ENCODE data around the gene VKORC1L1.
"Not testable (repeated sequence)": the region's sequence is repeated elsewhere in the genome, so short reads cannot be mapped to it uniquely, and the experiment has no call there.

The VKORC1L1 gene

DNA sequence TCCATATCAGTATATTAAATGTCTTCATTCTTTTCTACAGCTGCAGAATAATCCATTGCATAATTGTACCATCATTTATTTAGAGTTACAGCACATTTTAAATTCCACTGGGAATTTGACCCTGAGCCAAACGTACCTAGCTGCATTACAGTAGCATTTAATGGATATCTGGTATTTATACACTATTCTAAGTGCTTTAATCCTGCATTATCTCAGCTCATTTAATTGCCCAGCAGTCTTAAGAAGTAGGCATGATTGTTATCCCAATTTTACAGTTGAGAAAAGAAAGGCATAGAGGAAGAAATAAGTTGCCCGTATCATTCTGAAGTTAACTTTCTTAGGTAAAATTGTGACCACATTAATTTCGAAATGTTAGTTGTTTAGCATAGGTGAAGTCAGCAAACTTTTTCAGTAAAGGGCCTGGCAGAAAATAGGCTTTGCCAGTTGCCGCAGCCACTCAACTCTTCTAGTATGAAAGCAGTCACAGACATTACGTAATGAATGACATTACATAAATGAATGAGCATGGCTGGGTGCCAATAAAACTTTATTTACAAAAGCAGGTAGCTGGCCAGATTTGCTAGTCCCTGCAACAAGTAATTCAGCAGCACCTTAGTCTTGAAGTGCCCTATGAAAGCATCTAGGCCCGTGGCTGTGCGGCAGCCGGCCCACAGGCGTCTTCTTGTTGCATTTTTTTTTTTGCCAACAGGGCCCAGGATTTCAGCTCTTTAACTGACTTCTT, 79.1 kb downstream of the VKORC1L1 start:
- DNase-seq (ENCODE audit: extremely low spot score), result no peak
- POLR2A ChIA-PET, result no interaction called here
- no peak for TF ChIP-seq SP1 (IDR thresholded peaks at IDR 0.05)
- TF ChIP-seq ZNF384 (IDR thresholded peaks at IDR 0.05), result no peak
- TF ChIP-seq SUZ12 (IDR thresholded peaks at IDR 0.05), result no peak
- no peak for TF ChIP-seq TARDBP (IDR thresholded peaks at IDR 0.05)
- TF ChIP-seq BHLHE40 (IDR thresholded peaks at IDR 0.05; ENCODE audit: borderline replicate concordance), result no peak
- TF ChIP-seq ELF4 (IDR thresholded peaks at IDR 0.05), result no peak
- TF ChIP-seq CTBP1 (IDR thresholded peaks at IDR 0.05; ENCODE audit: borderline replicate concordance), result no peak
- TF ChIP-seq LEF1 (IDR thresholded peaks at IDR 0.05; ENCODE audit: borderline replicate concordance), result no peak
- TF ChIP-seq FOXK2 (IDR thresholded peaks at IDR 0.05), result no peak
- CTCF ChIA-PET, result interaction anchor here (0.5 kb wide), 1 partner anchor 9 kb away, joined by 3 read pairs; no protein-coding TSS in a partner anchor

DNA sequence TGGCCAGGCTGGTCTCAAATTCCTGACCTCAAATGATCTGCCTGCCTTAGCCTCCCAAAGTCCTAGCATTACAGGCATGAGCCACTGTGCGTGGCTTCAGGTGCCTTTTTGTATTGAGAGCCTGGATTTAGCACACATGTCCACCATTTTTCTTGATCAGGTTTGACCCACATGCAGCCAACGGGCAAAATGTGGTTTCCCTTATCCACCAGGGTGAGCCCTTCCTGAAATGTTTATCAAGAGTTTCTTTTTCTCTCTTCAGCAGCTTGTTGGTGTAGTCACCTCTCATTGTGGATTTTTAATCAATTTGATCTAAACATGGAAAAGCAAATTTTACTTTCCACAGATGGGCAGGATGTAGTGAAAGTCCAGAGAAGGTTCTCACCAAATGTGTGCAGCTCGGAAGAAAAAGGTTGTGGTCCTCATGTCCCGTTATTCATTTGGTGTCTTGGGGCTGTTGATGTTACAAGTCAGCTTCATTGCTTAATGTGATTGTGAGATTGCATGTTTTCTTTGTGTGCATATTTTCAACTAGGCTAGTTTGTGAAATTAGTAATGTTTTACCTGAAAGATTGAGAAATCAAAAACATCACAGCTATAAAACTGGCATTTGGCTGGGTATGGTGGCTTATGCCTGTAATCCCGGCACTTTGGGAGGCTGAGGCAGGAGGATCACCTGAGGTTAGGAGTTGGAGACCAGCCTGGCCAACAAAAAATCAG, 80.3 kb downstream of the VKORC1L1 start:
- DNase-seq (ENCODE audit: extremely low spot score), result no peak
- ChIA-PET POLR2A (no interaction called here), CTCF (no interaction called here)

GRCh38 chr7:65953890-65954450, 81.1 kb downstream of the VKORC1L1 start:
- TF ChIP-seq FOXK2 (IDR thresholded peaks at IDR 0.05) (no peak), SUZ12 (IDR thresholded peaks at IDR 0.05) (no peak), TARDBP (IDR thresholded peaks at IDR 0.05) (no peak), ZNF384 (IDR thresholded peaks at IDR 0.05) (no peak), BHLHE40 (IDR thresholded peaks at IDR 0.05; ENCODE audit: borderline replicate concordance) (no peak), FOXA1 (IDR thresholded peaks at IDR 0.05) (no peak), SP1 (IDR thresholded peaks at IDR 0.05) (no peak), L3MBTL2 (conservative IDR thresholded peaks at IDR 0.05) (no peak), FOXM1 (IDR thresholded peaks at IDR 0.05; ENCODE audit: borderline replicate concordance) (no peak), LEF1 (IDR thresholded peaks at IDR 0.05; ENCODE audit: borderline replicate concordance) (no peak), ARNT (IDR thresholded peaks at IDR 0.05) (no peak), NFRKB (IDR thresholded peaks at IDR 0.05) (no peak), CTBP1 (IDR thresholded peaks at IDR 0.05; ENCODE audit: borderline replicate concordance) (no peak), PKNOX1 (IDR thresholded peaks at IDR 0.05) (no peak), HDGF (IDR thresholded peaks at IDR 0.05; ENCODE audit: borderline replicate concordance) (no peak), ELF4 (IDR thresholded peaks at IDR 0.05) (no peak)
- ChIA-PET CTCF (no interaction called here), POLR2A (no interaction called here)
- DNase-seq (ENCODE audit: extremely low spot score), result no peak

More for the DNA sequence above, 80.3 kb downstream of the VKORC1L1 start:
- no peak for TF ChIP-seq CTBP1 (IDR thresholded peaks at IDR 0.05; ENCODE audit: borderline replicate concordance)
- TF ChIP-seq FOXA1 (IDR thresholded peaks at IDR 0.05), result no peak

- CTCF ChIA-PET, result no interaction called here
- no peak for TF ChIP-seq LEF1 (IDR thresholded peaks at IDR 0.05; ENCODE audit: borderline replicate concordance)
- no peak for TF ChIP-seq CTBP1 (IDR thresholded peaks at IDR 0.05; ENCODE audit: borderline replicate concordance)
- TF ChIP-seq ZNF384 (IDR thresholded peaks at IDR 0.05), result no peak
- DNase-seq (ENCODE audit: extremely low spot score), result no peak
- POLR2A ChIA-PET, result no interaction called here
Observed at GRCh38 chr7:65955718-65956117, 82.8 kb downstream of the VKORC1L1 start.

- DNase-seq (ENCODE audit: extremely low spot score), result no peak
- TF ChIP-seq NFRKB (IDR thresholded peaks at IDR 0.05), result no peak
- TF ChIP-seq SP1 (IDR thresholded peaks at IDR 0.05), result no peak
- no peak for TF ChIP-seq FOXK2 (IDR thresholded peaks at IDR 0.05)
- no peak for TF ChIP-seq SUZ12 (IDR thresholded peaks at IDR 0.05)
- no peak for TF ChIP-seq HDGF (IDR thresholded peaks at IDR 0.05; ENCODE audit: borderline replicate concordance)
- no peak for TF ChIP-seq LEF1 (IDR thresholded peaks at IDR 0.05; ENCODE audit: borderline replicate concordance)
- POLR2A ChIA-PET, result no interaction called here
- CTCF ChIA-PET, result interaction anchor here (0.6 kb wide), 1 partner anchor 8 kb away, joined by 3 read pairs; no protein-coding TSS in a partner anchor
Observed at GRCh38 chr7:65960351-65961074, 87.6 kb downstream of the VKORC1L1 start.

DNA sequence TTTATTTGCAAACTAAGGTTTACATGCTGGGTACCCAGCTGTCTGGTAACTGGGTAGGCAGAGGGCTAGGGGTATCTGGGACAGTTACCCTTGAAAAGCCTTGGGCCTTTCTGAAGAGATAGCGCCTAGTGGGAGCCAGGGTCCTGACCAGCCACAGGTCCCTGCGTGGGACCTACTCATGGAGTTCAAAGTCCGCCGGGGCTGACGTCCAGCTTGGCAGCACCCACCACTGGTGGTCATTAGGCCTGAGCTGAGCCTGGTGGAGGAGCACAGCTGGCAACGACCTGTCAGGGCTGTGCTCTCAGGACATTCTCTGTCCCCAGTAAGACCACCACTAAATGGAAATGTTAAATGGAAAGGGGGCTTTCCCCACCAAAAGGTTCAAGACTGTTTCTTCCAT, 89.2 kb downstream of the VKORC1L1 start:
- CTCF ChIA-PET, result no interaction called here
- TF ChIP-seq CTBP1 (IDR thresholded peaks at IDR 0.05; ENCODE audit: borderline replicate concordance) (no peak), FOXK2 (IDR thresholded peaks at IDR 0.05) (no peak), ARNT (IDR thresholded peaks at IDR 0.05) (no peak), ELF4 (IDR thresholded peaks at IDR 0.05) (no peak), TARDBP (IDR thresholded peaks at IDR 0.05) (no peak), HDGF (IDR thresholded peaks at IDR 0.05; ENCODE audit: borderline replicate concordance) (no peak), SP1 (IDR thresholded peaks at IDR 0.05) (no peak), PKNOX1 (IDR thresholded peaks at IDR 0.05) (no peak), FOXA1 (IDR thresholded peaks at IDR 0.05) (no peak), BHLHE40 (IDR thresholded peaks at IDR 0.05; ENCODE audit: borderline replicate concordance) (no peak), L3MBTL2 (conservative IDR thresholded peaks at IDR 0.05) (no peak), FOXM1 (IDR thresholded peaks at IDR 0.05; ENCODE audit: borderline replicate concordance) (no peak), ZNF384 (IDR thresholded peaks at IDR 0.05) (no peak), NFRKB (IDR thresholded peaks at IDR 0.05) (no peak)
- no peak for DNase-seq (ENCODE audit: extremely low spot score)
- POLR2A ChIA-PET, result no interaction called here

- CTCF ChIA-PET; POLR2A ChIA-PET; DNase-seq (ENCODE audit: extremely low spot score): not testable (repeated sequence)
Observed at GRCh38 chr7:65964671-65965070, 91.8 kb downstream of the VKORC1L1 start.

All from HEK293T (cell line).